K562 (cell line): ENCODE measurements around the gene OST4. TPM values are rescaled to one million over a fixed set of nuclear protein-coding genes. Genes with fewer than 3 reads are reported as not detected.

Source experiments
- ARID1B ChIP-seq: fragments of 450-650 bp; IDR thresholded peaks from 2 replicates; pipeline ENCODE4 v1.6.1; 2016; ENCODE audit warnings: antibody characterized with exemption, mild to moderate bottlenecking, inconsistent platforms
- ARID4B ChIP-seq: sonication (generic); formaldehyde crosslinking; IDR thresholded peaks from 2 replicates; pipeline ENCODE4 v1.8.0; 2022; ENCODE audit warnings: mild to moderate bottlenecking, missing genetic modification reagents
- CREB5 ChIP-seq: fragments of 250-450 bp; sonication (Bioruptor Pico); IDR thresholded peaks from 2 replicates; pipeline ENCODE4 v1.5.0; 2020; ENCODE audit warnings: mild to moderate bottlenecking
- ELF1 ChIP-seq: fragments of 200-800 bp; sonication (Bioruptor generic); IDR thresholded peaks from 2 replicates; pipeline ENCODE4 v1.6.1; 2016; ENCODE audit warnings: missing genetic modification characterization, missing compliant biosample characterization
- HINFP ChIP-seq: fragments of 450-650 bp; conservative IDR thresholded peaks from 2 replicates; pipeline ENCODE4 v1.6.1; 2016; ENCODE audit warnings: missing genetic modification characterization, low read depth, mild to moderate bottlenecking, control low read depth, missing compliant biosample characterization
- HMGN3 ChIP-seq: IDR thresholded peaks from 2 replicates; pipeline ENCODE4 v1.6.1; 2011; ENCODE audit warnings: borderline replicate concordance, low read depth, mild to moderate bottlenecking, mixed read lengths, low read length; ENCODE audit not compliant: insufficient read length; ENCODE audit errors: extremely low read depth
- LEF1 ChIP-seq: fragments of 450-650 bp; IDR thresholded peaks from 2 replicates; pipeline ENCODE4 v1.6.1; 2016; ENCODE audit warnings: mild to moderate bottlenecking
- MCM3 ChIP-seq: fragments of 450-650 bp; IDR thresholded peaks from 2 replicates; pipeline ENCODE4 v1.6.1; 2016
- NUFIP1 ChIP-seq: fragments of 450-650 bp; IDR thresholded peaks from 2 replicates; pipeline ENCODE4 v1.6.1; 2018; ENCODE audit not compliant: partially characterized antibody
- SNIP1 ChIP-seq: fragments of 450-650 bp; IDR thresholded peaks from 2 replicates; pipeline ENCODE4 v1.7.1; 2017; ENCODE audit warnings: low read depth, mild to moderate bottlenecking
- SP2 ChIP-seq: IDR thresholded peaks from 2 replicates; pipeline ENCODE4 v1.6.1; 2011; ENCODE audit warnings: mild to moderate bottlenecking, low read depth, low read length, moderate library complexity; ENCODE audit not compliant: poor library complexity, severe bottlenecking; ENCODE audit errors: extremely low read depth
- TFAP4 ChIP-seq: sonication (generic); formaldehyde crosslinking; IDR thresholded peaks from 2 replicates; pipeline ENCODE4 v1.8.0; 2022; ENCODE audit warnings: missing genetic modification reagents, mild to moderate bottlenecking, moderate library complexity, borderline replicate concordance
- TGIF2 ChIP-seq: sonication (generic); formaldehyde crosslinking; IDR thresholded peaks from 2 replicates; pipeline ENCODE4 v1.8.1; 2022; ENCODE audit warnings: mild to moderate bottlenecking, missing genetic modification reagents, moderate library complexity
- TRIM25 ChIP-seq: fragments of 450-650 bp; IDR thresholded peaks from 2 replicates; pipeline ENCODE4 v1.7.0; 2016; ENCODE audit warnings: borderline replicate concordance
- ZBED1 ChIP-seq: IDR thresholded peaks from 2 replicates; pipeline ENCODE4 v1.6.1; 2014
- ZNF347 ChIP-seq: fragments of 450-650 bp; formaldehyde crosslinking; IDR thresholded peaks from 2 replicates; pipeline ENCODE4 v1.4.0; 2020; ENCODE audit warnings: low read depth, mild to moderate bottlenecking, moderate library complexity
- polyA plus RNA-seq, 8 experiments: library from polyadenylated mRNA; depleted of rRNA in 4 of 8; stranded (reverse) in 5 of 8; unstranded in 3 of 8; fragments of >200 nt; fragmentation: Nextera tagmentation in 2 of 8; fragmentation: Illumina TruSeq in 1 of 8; extraction: Ambion mirVana in 2 of 8; extraction: Trizol in 1 of 8; gene quantifications; 2 replicates each; pipeline versions ENCODE4 v1.2.1 to v1.2.3, GENCODE V29; 2011 to 2014; ENCODE audit warnings: inconsistent platforms in 1 of 8, missing spikeins in 1 of 8
- total RNA-seq, 7 experiments: library from RNA; depleted of rRNA in 6 of 7; stranded (reverse); fragments of >200 nt in 6 of 7; fragmentation: Illumina TruSeq in 2 of 7; extraction: Trizol in 2 of 7; gene quantifications; 2 replicates each; pipeline versions ENCODE4 v1.2.1 to v1.2.3, GENCODE V29; 2011 to 2021; ENCODE audit warnings: low replicate concordance in 1 of 7

Gene OST4
- total and polyA plus RNA-seq, 9 of the 15 experiments (the other 6 are each of a cell fraction or from before 2014, with no cell fraction given), result 186 to 1,155 (median 355) TPM

- TF ChIP-seq HMGN3, result no peak
- no peak for TF ChIP-seq NUFIP1
- no peak for TF ChIP-seq SNIP1
- TF ChIP-seq MCM3, result no peak
- TF ChIP-seq TGIF2 (CRISPR knock-in tag), result no peak
- peak; percentile 75 for TF ChIP-seq LEF1
- no peak for TF ChIP-seq TRIM25
- no peak for TF ChIP-seq ZBED1
- peak; percentile 86 for TF ChIP-seq ARID1B
- no peak for TF ChIP-seq SP2
- peak; percentile 30 for TF ChIP-seq ARID4B
- TF ChIP-seq ZNF347 (CRISPR knock-in tag), result no peak
- no peak for TF ChIP-seq CREB5 (CRISPR knock-in tag)
- TF ChIP-seq ELF1 (tag), result no peak
- TF ChIP-seq HINFP, result no peak
- TF ChIP-seq TFAP4 (CRISPR knock-in tag), result peak; percentile 23; the same call in 1 of the 2 replicates
Observed at GRCh38 chr2:27092696-27093429, 21.4 kb upstream of the OST4 start (continued).
